GM23248 (cell line): Measurements from ENCODE around the gene CGNL1. TPM values are rescaled to one million over a fixed set of nuclear protein-coding genes. Genes with fewer than 3 reads are reported as not detected.

Source experiments
- DNase-seq: peaks from one replicate; pipeline ENCODE4 v3.0.0-alpha.2; 2015
- H2AFZ ChIP-seq: fragments of 200-600 bp; sonication (generic); 2 replicates; pipeline ENCODE4 v1.6.1; 2016; ENCODE audit warnings: antibody characterized with exemption
- H3F3A ChIP-seq: fragments of 200-600 bp; sonication (generic); 2 replicates; pipeline ENCODE4 v1.6.1; 2016; ENCODE audit warnings: mild to moderate bottlenecking, antibody characterized with exemption, mixed run types; ENCODE audit not compliant: insufficient read depth
- H3K27ac ChIP-seq: fragments of 200-600 bp; sonication (generic); 2 replicates; pipeline ENCODE4 v1.5.1; 2016; ENCODE audit warnings: mild to moderate bottlenecking
- H3K27me3 ChIP-seq: fragments of 200-600 bp; sonication (generic); replicated peaks from 2 replicates; pipeline ENCODE4 v1.6.1; 2016; ENCODE audit warnings: mild to moderate bottlenecking; ENCODE audit not compliant: insufficient read depth
- H3K36me3 ChIP-seq: fragments of 200-600 bp; sonication (generic); 2 replicates; pipeline ENCODE4 v1.6.1; 2016; ENCODE audit warnings: low read depth, mild to moderate bottlenecking
- H3K4me1 ChIP-seq: fragments of 200-600 bp; sonication (generic); 2 replicates; pipeline ENCODE4 v1.6.1; 2016; ENCODE audit warnings: mild to moderate bottlenecking; ENCODE audit not compliant: insufficient read depth
- H3K4me2 ChIP-seq: fragments of 200-600 bp; sonication (generic); one replicate; pipeline ENCODE4 v1.6.1; 2016; ENCODE audit warnings: mild to moderate bottlenecking; ENCODE audit not compliant: unreplicated experiment
- H3K4me3 ChIP-seq: fragments of 200-600 bp; sonication (generic); 2 replicates; pipeline ENCODE4 v1.5.1; 2016; ENCODE audit warnings: mild to moderate bottlenecking
- H3K79me2 ChIP-seq: fragments of 200-600 bp; sonication (generic); 2 replicates; pipeline ENCODE4 v1.6.1; 2016; ENCODE audit warnings: mild to moderate bottlenecking; ENCODE audit not compliant: insufficient read depth
- H3K9ac ChIP-seq: fragments of 200-600 bp; sonication (generic); 2 replicates; pipeline ENCODE4 v1.6.1; 2016; ENCODE audit warnings: mild to moderate bottlenecking
- H3K9me2 ChIP-seq: fragments of 200-600 bp; sonication (generic); 2 replicates; pipeline ENCODE4 v1.6.1; 2016; ENCODE audit warnings: mixed run types, mild to moderate bottlenecking, moderate library complexity; ENCODE audit not compliant: insufficient read depth
- H3K9me3 ChIP-seq: fragments of 200-600 bp; sonication (generic); one replicate; pipeline ENCODE4 v1.6.1; 2017; ENCODE audit warnings: low read depth
- H4K20me1 ChIP-seq: fragments of 200-600 bp; sonication (generic); 2 replicates; pipeline ENCODE4 v1.6.0; 2016; ENCODE audit not compliant: insufficient read depth
- EZH2 ChIP-seq: fragments of 200-600 bp; sonication (generic); IDR thresholded peaks from 2 replicates; pipeline ENCODE4 v1.6.1; 2018; ENCODE audit warnings: antibody characterized with exemption, mild to moderate bottlenecking; ENCODE audit not compliant: insufficient read depth, poor library complexity, severe bottlenecking
- EZH2phosphoT487 ChIP-seq: fragments of 200-600 bp; sonication (generic); IDR thresholded peaks from 2 replicates; pipeline ENCODE4 v1.6.1; 2018; ENCODE audit warnings: antibody characterized with exemption, moderate library complexity, mild to moderate bottlenecking, low read depth; ENCODE audit not compliant: insufficient read depth
- WGBS, 2 experiments: methylation state at CpG; one replicate each; pipeline ENCODE4 v1.1.6; 2015 to 2017; ENCODE audit warnings: low lambda C conversion rate in 2 of 2, low coverage in 1 of 2; ENCODE audit errors: missing lambda C conversion rate in 2 of 2; 5-methylcytosine and 5-hydroxymethylcytosine counted together
- in situ Hi-C: fragments of 300-500 bp; cut with MboI; formaldehyde crosslinking; loops from 2 replicates; pipeline ENCODE4 v1.15.0; 2020
- polyA plus RNA-seq: library from polyadenylated mRNA; unstranded; fragments of >200 nt; fragmentation: Nextera tagmentation; extraction: Ambion mirVana; gene quantifications from 2 replicates; pipeline ENCODE4 v1.2.1, GENCODE V29; 2016
- total RNA-seq: library from RNA; depleted of rRNA; stranded (reverse); fragments of >200 nt; shearing (Covaris generic); gene quantifications from 2 replicates; pipeline ENCODE4 v1.2.3, GENCODE V29; 2014

Gene CGNL1
- total and polyA plus RNA-seq, 2 experiments from 2014 or later = 0.11 TPM

GRCh38 chr15:57591237-57591821 is 215.0 kb downstream of the CGNL1 start:
- 33% methylated on average over 16 to 18 of the region's 18 CpGs for WGBS, 2 experiments
- H3K4me2 ChIP-seq = peak overlapping the region; percentile 67
- no peak overlapping the region for H3K9ac ChIP-seq
- H3K4me3 ChIP-seq = peak overlapping the region; percentile 65
- H4K20me1 ChIP-seq = no peaks in the 10 kb centered on the region
- no peak overlapping the region for H3K27ac ChIP-seq
- no peaks in the 10 kb centered on the region for H3K36me3 ChIP-seq
- H3K4me1 ChIP-seq = no peaks in the 10 kb centered on the region
- H3F3A ChIP-seq = no peaks in the 10 kb centered on the region
- H3K9me3 ChIP-seq = no peaks in the 10 kb centered on the region
- no peaks in the 10 kb centered on the region; the same call in 1 of the 2 replicates for H3K27me3 ChIP-seq
- DNase-seq = no peak
- in situ Hi-C loops = no loop called here
- H2AFZ ChIP-seq = peak overlapping the region; percentile 29; the same call in 1 of the 2 replicates
- TF ChIP-seq EZH2 (no peak), EZH2phosphoT487 (no peak)
- no peaks in the 10 kb centered on the region for H3K79me2 ChIP-seq
- no peaks in the 10 kb centered on the region for H3K9me2 ChIP-seq

DNA sequence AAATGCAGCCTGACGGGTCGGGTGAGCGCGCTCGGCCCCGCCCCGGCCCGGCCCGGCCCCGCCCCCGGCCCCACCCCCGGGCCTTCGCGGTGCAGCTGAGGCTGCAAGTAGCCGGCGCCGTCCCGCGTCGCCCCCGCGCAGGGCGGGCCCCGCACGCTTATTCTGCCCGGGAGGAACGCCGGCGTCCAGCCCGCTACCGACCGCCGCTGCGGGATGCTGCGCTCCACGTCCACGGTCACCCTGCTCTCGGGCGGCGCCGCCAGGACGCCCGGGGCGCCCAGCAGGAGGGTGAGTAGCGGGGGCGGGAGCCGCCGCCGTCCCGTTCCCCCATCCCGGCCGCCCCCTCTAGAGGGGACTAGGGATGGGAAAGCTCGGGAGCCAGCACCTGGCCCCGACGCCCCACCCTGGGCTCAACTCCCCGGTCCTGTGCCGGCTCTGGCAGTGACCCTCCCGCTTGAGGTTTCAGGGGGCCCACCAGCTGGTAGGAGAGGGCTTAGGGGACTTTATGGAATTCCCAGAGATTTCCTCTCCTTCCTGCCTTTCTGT is 215.6 kb downstream of the CGNL1 start, which contains the start of gene MYZAP:
TSS of gene MYZAP (plus strand) at position 83 of the 546 bp plus-strand sequence. CDS start at position 214, 131 bp downstream.
- Histone ChIP-seq H3K36me3 (no peaks in the 10 kb centered on the region), H3K4me3 (peak within 1 kb of the TSS; percentile 65), H3K4me1 (no peaks in the 10 kb centered on the region), H3K4me2 (peak within 1 kb of the TSS; percentile 68), H2AFZ (peak within 1 kb of the TSS; percentile 65), H3K9ac (no peak within 1 kb of the TSS), H4K20me1 (no peaks in the 10 kb centered on the region), H3K27ac (no peak within 1 kb of the TSS), H3K9me3 (no peaks in the 10 kb centered on the region), H3K27me3 (no peaks in the 10 kb centered on the region; the same call in 1 of the 2 replicates), H3K79me2 (no peaks in the 10 kb centered on the region), H3F3A (no peaks in the 10 kb centered on the region), H3K9me2 (no peaks in the 10 kb centered on the region)
- in situ Hi-C loops = no loop called here
- 2 to 3% methylated on average over 24 to 44 of the region's 58 CpGs for WGBS, 2 experiments
- TF ChIP-seq EZH2 (no peak), EZH2phosphoT487 (no peak)
- peak; percentile 68 for DNase-seq

DNA sequence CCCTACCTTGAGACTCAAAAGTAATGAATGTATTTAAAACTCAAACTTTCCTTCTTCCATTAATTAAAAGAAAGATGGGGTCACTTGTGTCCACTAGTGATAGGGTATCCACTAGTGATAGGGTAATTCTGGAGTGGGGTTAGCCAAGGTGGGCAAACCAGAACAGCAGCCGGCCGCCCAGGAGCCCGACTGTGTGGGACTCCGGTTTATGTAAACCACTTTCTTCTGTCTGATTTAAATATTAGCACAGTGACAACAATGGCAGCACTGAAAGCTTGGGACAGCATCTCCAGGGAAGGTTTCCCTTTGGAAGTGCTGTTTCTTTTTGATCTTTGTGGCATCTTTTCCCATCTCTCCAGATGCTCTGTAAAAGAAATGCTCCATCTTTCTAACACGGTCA is 216.1 kb downstream of the CGNL1 start:
- H3K9me2 ChIP-seq = no peaks in the 10 kb centered on the region
- H3K9me3 ChIP-seq = no peaks in the 10 kb centered on the region
- no peak overlapping the region for H3K27ac ChIP-seq
- TF ChIP-seq EZH2phosphoT487 (no peak), EZH2 (no peak)
- H3K4me2 ChIP-seq = peak overlapping the region; percentile 68
- H3K27me3 ChIP-seq = no peaks in the 10 kb centered on the region; the same call in 1 of the 2 replicates
- no peaks in the 10 kb centered on the region for H3K36me3 ChIP-seq
- no peaks in the 10 kb centered on the region for H3K79me2 ChIP-seq
- H3K9ac ChIP-seq = no peak overlapping the region
- H4K20me1 ChIP-seq = no peaks in the 10 kb centered on the region
- no peaks in the 10 kb centered on the region for H3F3A ChIP-seq
- no peak for DNase-seq
- H3K4me3 ChIP-seq = peak overlapping the region; percentile 65
- in situ Hi-C loops = no loop called here
- H3K4me1 ChIP-seq = no peaks in the 10 kb centered on the region
- 25 to 29% methylated on average over 5 of the region's 5 CpGs for WGBS, 2 experiments
- peak overlapping the region; percentile 65 for H2AFZ ChIP-seq

GRCh38 chr15:57592836-57593420 is 216.6 kb downstream of the CGNL1 start:
- no peak for DNase-seq
- no peaks in the 10 kb centered on the region for H3K9me3 ChIP-seq
- no peaks in the 10 kb centered on the region for H3F3A ChIP-seq
- no peak overlapping the region for H3K4me2 ChIP-seq
- no peaks in the 10 kb centered on the region; the same call in 1 of the 2 replicates for H3K27me3 ChIP-seq
- H3K9me2 ChIP-seq = no peaks in the 10 kb centered on the region
- no peaks in the 10 kb centered on the region for H3K79me2 ChIP-seq
- no peaks in the 10 kb centered on the region for H3K4me1 ChIP-seq
- 73 to 78% methylated on average over 5 of the region's 5 CpGs for WGBS, 2 experiments
- no peaks in the 10 kb centered on the region for H4K20me1 ChIP-seq
- no peaks in the 10 kb centered on the region for H3K36me3 ChIP-seq
- H3K4me3 ChIP-seq = no peak overlapping the region
- no peak overlapping the region for H2AFZ ChIP-seq
- in situ Hi-C loops = no loop called here
- no peak overlapping the region for H3K27ac ChIP-seq
- H3K9ac ChIP-seq = no peak overlapping the region
- no peak for TF ChIP-seq EZH2phosphoT487
- TF ChIP-seq EZH2 = no peak
